Measurements from ENCODE around the gene ZNF629. TPM values are rescaled to one million over a fixed set of nuclear protein-coding genes. Genes with fewer than 3 reads are reported as not detected.

The ZNF629 gene
- polyA plus RNA-seq, 1 of the 3 experiments (the other 2 are of a cell fraction), result 4.7 TPM

DNA sequence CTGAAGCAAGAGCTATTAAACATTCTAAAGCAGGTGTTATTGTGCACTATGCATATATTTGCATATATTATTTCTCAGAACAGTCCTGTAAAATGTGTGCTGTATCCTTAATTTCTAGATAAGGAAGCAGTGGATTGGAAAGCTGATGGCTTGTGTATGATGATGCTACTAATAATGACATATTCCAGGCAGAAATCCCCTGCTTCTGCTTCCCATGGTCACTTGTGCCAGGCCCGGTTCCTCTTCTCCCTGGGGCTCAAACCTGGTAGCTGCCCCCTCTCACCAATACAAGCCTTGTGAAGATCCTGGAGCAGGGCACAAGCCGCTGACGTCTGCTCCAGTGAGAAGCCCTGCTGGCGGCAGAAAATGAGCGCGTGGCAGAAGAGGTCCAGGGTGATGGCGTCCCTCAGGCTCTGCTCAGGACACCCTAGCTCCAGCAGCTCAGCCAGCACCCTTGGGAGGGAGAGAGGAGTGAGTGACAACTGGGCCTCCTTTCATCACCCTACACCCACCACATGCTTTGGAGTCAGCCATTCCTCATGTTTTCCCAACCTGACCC is 26.9 kb downstream of the ZNF629 start:
- TF ChIP-seq FOSL2 (IDR thresholded peaks at IDR 0.05; ENCODE audit: borderline replicate concordance, low read depth) (no peak), JUND (IDR thresholded peaks at IDR 0.05) (no peak)
- DNase-seq, result no peak
- H3K4me2 ChIP-seq, result 0 out of 2 replicates have a peak overlapping the region, but pooled peaks have one; percentile 100
- no peak overlapping the region for H3K27ac ChIP-seq (ENCODE audit: low read depth in 2 of 2, low read length in 1 of 2)
- H3K27me3 ChIP-seq (ENCODE audit: insufficient read depth), result no peaks in the 10 kb centered on the region
- H3K9me3 ChIP-seq, result no peaks in the 10 kb centered on the region
- POLR2A ChIA-PET, result interaction anchor here (1.7 kb wide), 1 partner anchor 12 kb away, joined by 10 read pairs; the partner anchor contains the start of gene PHKG2
- H3K9ac ChIP-seq, result no peak overlapping the region
- no peaks in the 10 kb centered on the region for H4K20me1 ChIP-seq (ENCODE audit: insufficient read depth)
- H3F3A ChIP-seq (replicated peaks; ENCODE audit: insufficient read depth), result peaks cover 7% of the 10 kb centered on the region
- no peaks in the 10 kb centered on the region for H3K9me2 ChIP-seq
- 85% methylated on average over 6 of the region's 7 CpGs for WGBS (ENCODE audit: low lambda C conversion rate)
- CTCF ChIA-PET, result interaction anchor here (0.7 to 1.1 kb wide), 3 partner anchors 9 to 182 kb away, joined by 3 to 4 read pairs (median 3); no protein-coding TSS in a partner anchor
- H3K79me2 ChIP-seq (ENCODE audit: insufficient read depth), result peaks cover 41% of the 10 kb centered on the region
- H3K36me3 ChIP-seq (replicated peaks in 1 of 2; ENCODE audit: control insufficient read depth in 1 of 2, insufficient read depth in 2 of 2, low read length in 1 of 2), result peaks cover 16 to 51% of the 10 kb centered on the region in 2 experiments
- H3K4me3 ChIP-seq (ENCODE audit: low read depth in 2 of 2, low read length in 1 of 2), result no peak overlapping the region
- no peak overlapping the region for H2AFZ ChIP-seq (ENCODE audit: low read depth)
- H3K4me1 ChIP-seq (ENCODE audit: control insufficient read depth in 1 of 2, insufficient read depth in 2 of 2, low read depth in 1 of 2, low read length in 1 of 2), result peaks cover 15 to 26% of the 10 kb centered on the region in 2 experiments

DNA sequence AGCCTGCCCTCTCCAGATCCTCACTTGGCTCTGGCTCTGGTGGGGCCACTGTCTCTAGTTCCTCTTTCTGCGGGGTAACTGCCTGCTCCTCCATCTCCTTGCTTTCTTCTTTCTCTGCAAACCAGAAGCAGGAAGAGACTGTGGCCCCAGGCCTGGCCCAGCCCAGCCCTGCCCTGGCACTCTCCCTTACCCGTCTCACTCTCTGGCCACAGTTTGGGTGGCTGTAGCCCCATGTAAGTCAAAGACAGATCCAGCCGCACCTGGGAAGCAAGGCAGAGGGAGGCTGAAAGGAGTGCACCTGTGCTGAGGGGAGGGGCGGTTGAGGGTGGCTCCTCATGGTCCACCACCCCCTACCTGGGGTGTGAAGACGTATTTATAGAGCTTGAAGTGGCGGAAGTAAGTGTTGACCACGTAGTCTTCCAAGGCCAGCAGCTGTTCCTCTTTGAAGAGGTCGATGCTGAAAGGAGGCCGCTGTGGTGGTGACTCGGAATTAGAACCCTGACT is 28.0 kb downstream of the ZNF629 start:
- no peak for DNase-seq
- Histone ChIP-seq H3K4me2 (no peak overlapping the region), H3K9me3 (no peaks in the 10 kb centered on the region), H3K9me2 (no peaks in the 10 kb centered on the region), H2AFZ (ENCODE audit: low read depth) (no peak overlapping the region), H3K36me3 (replicated peaks in 1 of 2; ENCODE audit: control insufficient read depth in 1 of 2, insufficient read depth in 2 of 2, low read length in 1 of 2) (peaks cover 16 to 45% of the 10 kb centered on the region in 2 experiments), H3K27me3 (ENCODE audit: insufficient read depth) (no peaks in the 10 kb centered on the region), H4K20me1 (ENCODE audit: insufficient read depth) (no peaks in the 10 kb centered on the region), H3K4me1 (ENCODE audit: control insufficient read depth in 1 of 2, insufficient read depth in 2 of 2, low read depth in 1 of 2, low read length in 1 of 2) (peaks cover 15 to 23% of the 10 kb centered on the region in 2 experiments), H3K27ac (ENCODE audit: low read depth in 2 of 2, low read length in 1 of 2) (no peak overlapping the region), H3K79me2 (ENCODE audit: insufficient read depth) (peaks cover 33% of the 10 kb centered on the region), H3K4me3 (ENCODE audit: low read depth in 2 of 2, low read length in 1 of 2) (no peak overlapping the region), H3K9ac (no peak overlapping the region), H3F3A (replicated peaks; ENCODE audit: insufficient read depth) (peaks cover 7% of the 10 kb centered on the region)
- TF ChIP-seq MEF2A (IDR thresholded peaks at IDR 0.05; ENCODE audit: borderline replicate concordance, low read depth) (no peak), RXRA (IDR thresholded peaks at IDR 0.05; ENCODE audit: borderline replicate concordance, low read depth) (no peak), FOSL2 (IDR thresholded peaks at IDR 0.05; ENCODE audit: borderline replicate concordance, low read depth) (no peak), GATA2 (CRISPR knock-in tag; IDR thresholded peaks at IDR 0.05) (no peak), SMC3 (IDR thresholded peaks at IDR 0.05; ENCODE audit: low read depth, low read length) (no peak), TAF1 (IDR thresholded peaks at IDR 0.05; ENCODE audit: borderline replicate concordance, low read depth, low read length) (no peak), ELF1 (IDR thresholded peaks at IDR 0.05) (no peak)
- TF ChIP-seq, protein P1, sequence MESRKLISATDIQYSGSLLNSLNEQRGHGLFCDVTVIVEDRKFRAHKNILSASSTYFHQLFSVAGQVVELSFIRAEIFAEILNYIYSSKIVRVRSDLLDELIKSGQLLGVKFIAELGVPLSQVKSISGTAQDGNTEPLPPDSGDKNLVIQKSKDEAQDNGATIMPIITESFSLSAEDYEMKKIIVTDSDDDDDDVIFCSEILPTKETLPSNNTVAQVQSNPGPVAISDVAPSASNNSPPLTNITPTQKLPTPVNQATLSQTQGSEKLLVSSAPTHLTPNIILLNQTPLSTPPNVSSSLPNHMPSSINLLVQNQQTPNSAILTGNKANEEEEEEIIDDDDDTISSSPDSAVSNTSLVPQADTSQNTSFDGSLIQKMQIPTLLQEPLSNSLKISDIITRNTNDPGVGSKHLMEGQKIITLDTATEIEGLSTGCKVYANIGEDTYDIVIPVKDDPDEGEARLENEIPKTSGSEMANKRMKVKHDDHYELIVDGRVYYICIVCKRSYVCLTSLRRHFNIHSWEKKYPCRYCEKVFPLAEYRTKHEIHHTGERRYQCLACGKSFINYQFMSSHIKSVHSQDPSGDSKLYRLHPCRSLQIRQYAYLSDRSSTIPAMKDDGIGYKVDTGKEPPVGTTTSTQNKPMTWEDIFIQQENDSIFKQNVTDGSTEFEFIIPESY (IDR thresholded peaks at IDR 0.05; ENCODE audit: borderline replicate concordance, low read depth), result no peak
- TF ChIP-seq, protein P2, sequence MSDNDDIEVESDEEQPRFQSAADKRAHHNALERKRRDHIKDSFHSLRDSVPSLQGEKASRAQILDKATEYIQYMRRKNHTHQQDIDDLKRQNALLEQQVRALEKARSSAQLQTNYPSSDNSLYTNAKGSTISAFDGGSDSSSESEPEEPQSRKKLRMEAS (IDR thresholded peaks at IDR 0.05; ENCODE audit: low read depth), result no peak
- TF ChIP-seq, protein P3, sequence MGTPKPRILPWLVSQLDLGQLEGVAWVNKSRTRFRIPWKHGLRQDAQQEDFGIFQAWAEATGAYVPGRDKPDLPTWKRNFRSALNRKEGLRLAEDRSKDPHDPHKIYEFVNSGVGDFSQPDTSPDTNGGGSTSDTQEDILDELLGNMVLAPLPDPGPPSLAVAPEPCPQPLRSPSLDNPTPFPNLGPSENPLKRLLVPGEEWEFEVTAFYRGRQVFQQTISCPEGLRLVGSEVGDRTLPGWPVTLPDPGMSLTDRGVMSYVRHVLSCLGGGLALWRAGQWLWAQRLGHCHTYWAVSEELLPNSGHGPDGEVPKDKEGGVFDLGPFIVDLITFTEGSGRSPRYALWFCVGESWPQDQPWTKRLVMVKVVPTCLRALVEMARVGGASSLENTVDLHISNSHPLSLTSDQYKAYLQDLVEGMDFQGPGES (IDR thresholded peaks at IDR 0.05; ENCODE audit: low read depth, low read length), result no peak
- WGBS (ENCODE audit: low lambda C conversion rate), result 92% methylated on average over 9 of the region's 10 CpGs
- ChIA-PET CTCF (interaction anchor here (1.0 kb wide), 1 partner anchor 183 kb away, joined by 4 read pairs; no protein-coding TSS in a partner anchor), POLR2A (interaction anchor here (0.6 kb wide), 1 partner anchor 1920 kb away, joined by 3 read pairs; no protein-coding TSS in a partner anchor)

Measured in SK-N-SH (cell line).